Esophagus squamous epithelium (tissue), 5 donors: ENCODE measurements around the gene ARL17B. TPM values are rescaled to one million over a fixed set of nuclear protein-coding genes. Genes with fewer than 3 reads are reported as not detected.
"Not testable (repeated sequence)": the region's sequence is repeated elsewhere in the genome, so short reads cannot be mapped to it uniquely, and the experiment has no call there.

Experiments
- DNase-seq: peaks from one replicate; lab custom pipeline; 2025; lab: John Stamatoyannopoulos, UW
- H3K27ac ChIP-seq, 4 donors: fragments of 200-600 bp; sonication (generic); one replicate each; pipeline ENCODE4 v1.5.1; 2016 to 2019; ENCODE audit warnings: mild to moderate bottlenecking in 1 of 4
- H3K27me3 ChIP-seq, 4 donors: fragments of 200-600 bp; sonication (generic); 1 replicate in 3 of 4; 2 replicates in 1 of 4; pipeline versions ENCODE4 v1.5.1 to v1.6.0; 2017 to 2021; ENCODE audit warnings: antibody characterized with exemption in 1 of 4
- H3K36me3 ChIP-seq, 3 donors: fragments of 200-600 bp; sonication (generic); one replicate each; pipeline ENCODE4 v1.5.1; 2016 to 2019
- H3K4me1 ChIP-seq, 3 donors: fragments of 200-600 bp; sonication (generic); one replicate each; pipeline ENCODE4 v1.5.1; 2017 to 2019
- H3K4me3 ChIP-seq, 4 donors: fragments of 200-600 bp; sonication (generic); 1 replicate in 3 of 4; 2 replicates in 1 of 4; pipeline ENCODE4 v1.5.1; 2016 to 2019; ENCODE audit warnings: mild to moderate bottlenecking in 2 of 4, moderate library complexity in 1 of 4
- H3K9me3 ChIP-seq, 3 donors: fragments of 200-600 bp; sonication (generic); one replicate each; pipeline ENCODE4 v1.5.1; 2016 to 2019
- WGBS, 2 donors: methylation state at CpG; one replicate each; pipeline ENCODE4 v1.1.5; 2018; 5-methylcytosine and 5-hydroxymethylcytosine counted together
- intact Hi-C: fragments of 100-400 bp; cut with DNase I; formaldehyde crosslinking; loops from one replicate; pipeline ENCODE4 v1.15.0; 2022
- total RNA-seq, 4 donors: library from RNA; depleted of rRNA; stranded (reverse); fragments of >200 nt; gene quantifications; one replicate each; pipeline ENCODE4 v1.1.0, GENCODE V29; 2016
- donor health status: DM: yes; HTN: yes; CAD: no.

Gene ARL17B
- 10 to 100 TPM in 2 of 4 donors, 1 to 10 TPM in 2; 4.4 to 13.2 (median 9.2) TPM for total RNA-seq

DNA sequence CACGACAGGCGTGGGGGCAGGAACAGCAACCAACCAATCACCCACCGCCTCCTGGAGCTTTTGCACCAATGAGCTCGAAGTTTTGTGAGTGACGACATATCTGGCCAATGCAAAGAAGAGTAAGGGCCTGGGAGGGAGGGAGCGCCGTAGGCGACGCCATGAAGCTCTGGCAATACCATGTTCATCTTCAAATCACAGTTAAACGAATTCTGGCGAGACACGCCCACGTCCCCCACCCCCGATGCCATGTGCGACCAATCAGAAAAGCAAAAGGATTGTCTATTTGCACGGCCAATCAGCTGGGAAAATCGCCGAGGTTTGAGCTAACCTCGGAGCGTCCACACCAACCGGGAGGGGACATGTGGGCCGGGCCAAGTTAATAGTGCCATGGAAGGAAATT is at the start of gene ARL17B:
TSS of gene ARL17B (minus strand) at position 12 of the 400 bp plus-strand sequence. CDS start 3,369 bp downstream, outside the sequence.
- H3K36me3 ChIP-seq, intact Hi-C loops, H3K27me3 ChIP-seq, DNase-seq, H3K9me3 ChIP-seq, H3K4me1 ChIP-seq, H3K27ac ChIP-seq: not testable (repeated sequence)
- WGBS, 2 donors = no CpG with 5 or more reads among the region's 22 CpGs
- H3K4me3 ChIP-seq = peak within 1 kb of the TSS in 1 of 4 donors; percentile 49

DNA sequence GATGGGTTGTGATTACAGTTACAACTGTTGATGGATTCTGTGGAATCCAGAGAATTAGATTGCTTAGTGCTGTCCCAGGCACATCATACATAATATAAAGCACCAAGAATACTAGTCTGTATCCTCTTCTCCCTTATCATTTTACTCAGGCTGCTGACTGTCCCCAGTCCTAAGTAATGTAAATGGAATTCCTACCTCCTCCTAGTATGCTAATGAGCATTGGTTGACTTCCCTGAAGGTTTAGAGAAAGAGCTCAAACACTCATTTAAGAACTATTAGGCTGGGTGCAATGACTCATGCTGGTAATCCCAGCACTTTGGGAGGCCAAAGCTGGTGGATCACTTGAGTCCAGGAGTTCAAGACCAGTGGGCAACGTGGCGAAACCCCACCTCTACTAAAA is 48.3 kb upstream of the ARL17B start:
- H3K27me3 ChIP-seq, H3K9me3 ChIP-seq, intact Hi-C loops, H3K36me3 ChIP-seq, H3K4me1 ChIP-seq, DNase-seq, H3K4me3 ChIP-seq, H3K27ac ChIP-seq: not testable (repeated sequence)
- WGBS, 2 donors = no CpG with 5 or more reads among the region's 2 CpGs

DNA sequence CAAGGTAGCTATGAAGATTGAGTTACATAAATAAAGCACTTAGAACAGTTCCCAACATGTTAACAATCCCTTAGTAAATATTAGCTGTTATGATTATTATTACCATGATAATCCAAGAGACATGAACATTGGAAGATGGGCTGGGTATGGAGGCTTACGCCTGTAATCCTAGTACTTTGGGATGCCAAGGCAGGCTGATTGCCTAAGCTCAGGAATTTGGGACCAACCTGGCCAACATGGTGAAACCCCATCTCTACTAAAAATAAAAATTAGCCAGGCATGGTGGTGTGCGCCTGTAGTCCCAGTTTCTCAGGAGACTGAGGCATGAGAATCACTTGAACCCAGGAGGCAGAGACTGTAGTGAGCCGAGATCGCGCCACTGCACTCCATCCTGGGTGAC is 45.6 kb upstream of the ARL17B start:
- H3K4me3 ChIP-seq, H3K36me3 ChIP-seq, H3K4me1 ChIP-seq, H3K27me3 ChIP-seq, DNase-seq, H3K27ac ChIP-seq, H3K9me3 ChIP-seq, intact Hi-C loops: not testable (repeated sequence)
- no CpG with 5 or more reads among the region's 5 CpGs for WGBS, 2 donors

DNA sequence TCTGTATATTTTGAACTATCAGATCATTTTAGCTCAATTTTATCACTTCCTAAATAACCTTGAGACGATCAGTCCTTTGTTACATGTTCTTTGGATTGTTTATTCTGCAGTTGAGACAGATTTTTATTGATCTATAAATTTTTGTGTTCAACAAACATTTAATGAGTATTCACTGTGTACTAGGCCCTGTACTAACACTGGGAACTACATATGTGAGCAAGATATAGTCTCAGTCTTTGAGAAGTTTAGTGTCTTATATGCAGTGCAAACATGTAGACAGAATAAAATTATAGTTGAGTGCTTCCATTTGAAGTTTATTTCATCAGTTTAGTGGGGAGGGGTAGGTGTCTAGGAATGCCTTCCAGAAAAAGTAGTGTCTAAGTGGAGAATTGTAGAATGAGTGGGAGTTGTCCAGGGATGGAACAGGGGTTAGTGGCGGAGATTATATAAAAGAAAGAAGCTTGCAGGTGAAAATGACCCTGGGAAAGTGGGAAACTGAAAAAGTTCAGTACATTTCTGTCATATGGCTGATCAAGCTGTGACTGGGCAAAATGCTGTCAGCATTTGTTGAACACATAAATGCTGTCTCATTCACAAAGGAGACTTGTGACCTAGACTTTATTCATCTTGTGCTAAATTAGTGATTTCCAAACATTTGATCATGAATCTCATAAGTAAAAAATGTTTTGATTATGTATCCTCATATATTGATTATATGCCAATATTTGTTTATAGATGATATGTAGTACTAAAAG is 39.6 kb upstream of the ARL17B start:
- H3K27me3 ChIP-seq, H3K4me1 ChIP-seq, intact Hi-C loops, H3K36me3 ChIP-seq, H3K27ac ChIP-seq, H3K9me3 ChIP-seq, DNase-seq, H3K4me3 ChIP-seq: not testable (repeated sequence)
- WGBS, 2 donors = 83 to 86% methylated on average over 1 of the region's 2 CpGs

DNA sequence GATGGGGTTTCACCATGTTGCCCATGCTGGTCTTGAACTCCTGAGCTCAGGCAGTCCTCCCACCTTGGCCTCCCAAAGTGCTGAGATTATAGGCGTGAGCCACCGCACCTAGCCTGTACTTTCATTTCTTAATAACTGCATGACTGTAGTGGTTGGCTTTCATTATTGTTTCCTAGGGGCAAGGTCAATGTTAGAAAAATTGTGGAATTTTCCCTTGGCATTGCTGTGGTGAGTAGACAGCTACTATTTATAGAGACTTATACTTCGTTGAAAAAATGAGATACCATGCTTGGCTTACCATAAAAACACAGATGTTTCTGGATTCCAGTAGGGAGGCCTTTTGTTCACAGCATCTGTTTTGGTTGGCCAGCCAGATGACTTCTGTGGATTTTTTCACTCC is 39.0 kb upstream of the ARL17B start:
- H3K9me3 ChIP-seq, H3K27me3 ChIP-seq, DNase-seq, H3K27ac ChIP-seq, intact Hi-C loops, H3K4me3 ChIP-seq, H3K4me1 ChIP-seq, H3K36me3 ChIP-seq: not testable (repeated sequence)
- 40% methylated on average over 1 of the region's 3 CpGs; no CpG with 5 or more reads in 1 of the 2 donors for WGBS, 2 donors

DNA sequence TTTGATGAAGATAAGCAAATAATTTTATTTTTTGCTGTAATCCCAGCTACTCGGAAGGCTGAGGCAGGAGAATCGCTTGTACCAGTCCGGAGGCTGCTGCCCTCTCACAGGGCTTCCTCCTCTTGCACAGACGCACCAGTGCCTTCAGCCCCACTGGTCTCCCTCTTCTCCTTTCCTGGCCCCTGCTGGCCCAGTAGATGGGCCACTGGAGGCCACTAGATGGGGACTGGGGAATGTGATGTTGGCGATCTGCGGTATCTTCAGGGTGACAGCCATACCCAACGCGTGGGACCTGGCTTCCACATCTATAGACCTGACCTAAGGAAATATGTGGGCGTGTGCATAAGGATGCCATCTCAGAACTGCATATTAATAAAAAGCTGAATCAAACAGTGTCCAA is 38.4 kb upstream of the ARL17B start:
- WGBS, 2 donors = no CpG with 5 or more reads among the region's 9 CpGs
- H3K9me3 ChIP-seq, DNase-seq, H3K4me3 ChIP-seq, intact Hi-C loops, H3K27me3 ChIP-seq, H3K36me3 ChIP-seq, H3K4me1 ChIP-seq, H3K27ac ChIP-seq: not testable (repeated sequence)

DNA sequence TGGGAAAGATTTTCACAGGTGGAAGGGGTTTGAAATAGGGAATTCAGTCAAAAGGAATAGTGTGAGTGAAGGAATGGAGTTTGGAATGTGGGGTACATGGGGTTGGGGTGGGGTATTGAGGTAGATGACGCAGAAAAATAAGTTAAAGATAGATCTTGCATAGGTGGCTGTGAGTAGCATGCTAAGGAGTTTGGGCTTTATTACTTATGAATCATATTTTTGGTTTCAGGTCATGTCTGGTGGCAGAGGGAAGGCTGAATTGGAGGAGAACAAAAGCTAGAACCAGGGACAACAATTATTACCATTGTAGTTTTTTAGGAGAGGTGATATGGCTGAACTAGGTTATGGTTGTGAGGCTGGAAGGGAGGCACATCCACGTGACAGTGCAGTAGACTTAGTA is 34.7 kb upstream of the ARL17B start:
- H3K4me1 ChIP-seq, DNase-seq, H3K4me3 ChIP-seq, H3K9me3 ChIP-seq, intact Hi-C loops, H3K27ac ChIP-seq, H3K27me3 ChIP-seq, H3K36me3 ChIP-seq: not testable (repeated sequence)
- WGBS, 2 donors = 75% methylated on average over 1 of the region's 2 CpGs

DNA sequence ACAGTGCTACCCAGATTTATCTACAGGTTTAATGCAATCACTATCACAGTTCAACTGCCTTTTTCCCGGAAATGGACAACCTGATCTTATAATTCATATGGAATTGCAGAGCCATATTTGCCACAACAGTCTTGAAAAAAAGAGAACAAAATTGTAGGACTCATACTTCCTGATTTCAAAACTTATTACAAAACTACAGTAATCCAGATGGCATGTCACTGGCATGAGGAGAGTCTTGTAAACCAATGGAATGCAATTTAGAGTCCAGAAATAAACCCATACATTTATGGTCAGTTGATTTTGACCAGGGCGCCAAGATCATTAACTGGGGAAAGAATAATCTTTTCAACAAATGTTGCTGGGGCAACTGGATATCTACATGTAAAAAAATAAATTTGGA is 32.1 kb upstream of the ARL17B start:
- H3K27ac ChIP-seq, H3K4me3 ChIP-seq, H3K36me3 ChIP-seq, DNase-seq, H3K4me1 ChIP-seq, H3K9me3 ChIP-seq, intact Hi-C loops, H3K27me3 ChIP-seq: not testable (repeated sequence)
- WGBS, 2 donors = no CpG with 5 or more reads among the region's 2 CpGs

DNA sequence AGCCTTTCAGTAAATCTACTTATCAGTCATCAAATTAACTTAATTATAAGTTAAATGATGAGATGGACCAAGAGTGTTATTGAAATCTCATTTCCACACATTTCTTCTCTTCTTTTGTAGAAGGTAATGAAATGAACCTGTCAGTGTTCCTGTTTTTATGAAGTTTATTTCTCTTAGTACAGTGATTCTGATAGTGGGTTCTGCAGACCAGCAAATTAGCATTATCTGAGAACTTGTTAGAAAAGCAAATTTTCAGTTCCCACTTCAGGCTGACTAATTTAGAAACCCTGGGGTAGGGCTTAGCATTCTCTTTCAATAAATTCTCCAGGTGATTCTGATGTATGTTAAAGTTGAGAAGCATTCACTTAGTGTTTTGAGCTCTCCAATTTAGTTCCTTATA is 23.9 kb upstream of the ARL17B start:
- intact Hi-C loops, DNase-seq, H3K27me3 ChIP-seq, H3K36me3 ChIP-seq, H3K4me1 ChIP-seq, H3K4me3 ChIP-seq, H3K9me3 ChIP-seq, H3K27ac ChIP-seq: not testable (repeated sequence)

DNA sequence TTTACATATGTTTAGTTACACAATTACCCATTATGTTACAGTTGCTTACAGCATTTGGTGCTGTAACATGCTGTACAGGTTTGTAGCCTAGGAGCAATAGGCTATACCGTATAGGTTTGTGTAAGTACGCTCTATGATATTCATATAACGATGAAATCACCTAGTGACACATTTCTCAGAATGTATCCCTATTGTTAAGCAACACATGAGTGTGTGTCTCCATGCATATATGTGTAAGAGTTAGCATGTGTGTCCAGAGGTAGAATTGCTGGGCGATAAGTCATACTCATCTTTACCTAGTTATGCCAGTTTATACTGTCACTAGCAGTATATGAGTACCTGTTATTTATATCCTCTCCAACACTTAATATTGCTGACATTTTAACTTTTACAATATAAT is 21.6 kb upstream of the ARL17B start:
- H3K9me3 ChIP-seq, H3K27me3 ChIP-seq, H3K27ac ChIP-seq, H3K36me3 ChIP-seq, DNase-seq, H3K4me1 ChIP-seq, intact Hi-C loops, H3K4me3 ChIP-seq: not testable (repeated sequence)
- 63% methylated on average over 3 of the region's 4 CpGs; no CpG with 5 or more reads in 1 of the 2 donors for WGBS, 2 donors

DNA sequence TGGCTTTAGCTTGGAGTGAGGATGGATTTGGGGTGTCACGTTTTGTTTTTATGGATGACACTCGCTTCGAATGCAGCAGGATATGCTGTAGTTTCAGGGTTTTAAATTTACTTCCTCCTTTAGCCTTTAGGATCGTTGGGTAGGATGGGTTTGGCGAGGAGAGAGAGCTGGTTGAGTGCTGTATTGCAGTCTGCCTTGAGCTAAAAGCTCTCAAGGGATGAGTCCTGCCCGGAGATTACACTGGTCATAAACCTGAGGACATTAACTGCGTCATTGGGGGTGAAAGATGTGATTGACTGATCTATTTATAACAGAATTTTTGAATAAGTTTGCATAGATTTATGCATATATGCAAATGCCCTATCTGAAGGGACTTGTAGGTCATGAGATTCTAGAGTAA is 11.9 kb upstream of the ARL17B start:
- H3K9me3 ChIP-seq, intact Hi-C loops, H3K4me3 ChIP-seq, DNase-seq, H3K36me3 ChIP-seq, H3K27me3 ChIP-seq, H3K4me1 ChIP-seq, H3K27ac ChIP-seq: not testable (repeated sequence)
- no CpG with 5 or more reads among the region's 7 CpGs for WGBS, 2 donors

DNA sequence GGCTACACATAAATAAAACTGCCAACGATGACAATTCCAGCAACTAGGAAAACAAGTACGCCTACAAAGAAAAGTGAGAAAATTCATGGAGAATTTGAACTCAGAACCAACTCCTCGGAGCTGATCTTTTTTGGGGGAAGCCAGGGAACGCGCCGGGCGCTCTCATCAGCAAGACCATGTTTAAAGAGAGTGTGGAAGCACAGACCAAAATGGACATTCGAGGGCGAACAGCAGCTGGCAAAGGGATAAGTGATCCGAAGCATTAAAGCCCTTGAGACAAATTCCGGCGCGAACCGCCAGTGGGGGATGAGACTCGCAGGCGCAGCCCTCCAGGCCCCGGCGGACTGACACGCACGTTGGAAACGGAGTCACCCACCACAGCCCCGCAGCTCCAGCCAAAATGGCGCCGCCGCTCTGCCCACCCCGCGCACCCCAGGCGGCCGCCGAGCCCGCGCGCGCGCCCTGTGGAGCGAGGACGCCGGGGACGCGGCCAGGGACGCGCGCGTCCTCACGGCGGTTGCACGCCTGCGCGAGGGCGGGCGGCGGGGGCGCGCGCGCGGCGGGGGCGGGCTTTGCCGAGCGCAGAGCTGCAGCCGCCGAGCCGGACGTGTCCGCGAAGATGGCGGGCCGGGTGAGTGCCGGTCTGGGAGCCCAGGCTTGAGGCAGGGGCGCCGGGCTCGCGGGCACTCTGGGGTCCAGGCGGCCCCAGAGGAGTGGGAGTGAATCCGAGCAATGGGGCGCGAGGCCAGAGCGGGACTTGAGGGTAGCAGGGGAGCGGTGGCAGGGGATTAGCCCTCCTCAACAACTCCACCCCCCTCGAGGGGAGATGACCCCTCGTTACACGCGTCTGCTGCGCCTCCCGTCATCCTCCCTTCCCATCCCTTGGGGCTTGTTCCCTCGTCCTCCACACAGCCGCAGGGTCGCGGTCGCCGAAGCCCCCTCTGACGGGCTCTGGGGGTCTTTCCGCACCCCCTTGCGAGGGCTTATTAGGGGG is 11.0 kb upstream of the ARL17B start:
- DNase-seq, H3K4me3 ChIP-seq, H3K27me3 ChIP-seq, H3K27ac ChIP-seq, H3K4me1 ChIP-seq, intact Hi-C loops, H3K9me3 ChIP-seq, H3K36me3 ChIP-seq: not testable (repeated sequence)
- WGBS, 2 donors = no CpG with 5 or more reads among the region's 95 CpGs

DNA sequence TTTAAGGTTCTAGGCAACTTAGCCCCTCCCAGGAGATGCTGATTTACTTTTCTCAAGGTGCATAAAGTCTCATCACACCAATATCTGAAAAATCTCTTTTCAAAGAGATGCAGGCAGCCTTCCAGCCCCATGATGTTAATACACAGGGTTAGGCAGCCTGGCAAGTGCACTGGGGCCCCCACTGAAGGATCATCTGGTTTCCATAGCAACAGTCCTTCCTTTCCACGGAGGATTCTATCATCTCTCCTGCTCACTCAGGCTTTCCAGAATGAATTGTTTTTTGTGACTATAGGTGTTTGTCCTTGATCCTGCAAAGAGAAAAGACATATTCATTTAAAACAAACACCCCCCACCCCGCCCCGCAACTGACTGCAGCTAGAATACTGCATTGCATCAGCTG is 6.0 kb upstream of the ARL17B start:
- no CpG with 5 or more reads among the region's 3 CpGs for WGBS, 2 donors
- H3K9me3 ChIP-seq, H3K36me3 ChIP-seq, H3K27ac ChIP-seq, intact Hi-C loops, H3K4me3 ChIP-seq, H3K27me3 ChIP-seq, H3K4me1 ChIP-seq, DNase-seq: not testable (repeated sequence)
